Spleen (tissue), 7 donors: ENCODE data around the gene PLXNA2.

Experiments used
- CTCF ChIP-seq, 11 experiments: fragments of 200-600 bp in 7 of 11; fragments of 450-650 bp in 4 of 11; sonication (generic) in 4 of 11; IDR thresholded peaks in 8 of 11; conservative IDR thresholded peaks in 3 of 11; 1 replicate in 7 of 11; 2 replicates in 4 of 11; pipeline versions ENCODE4 v1.4.0 to v1.8.0; 2016 to 2021; ENCODE audit warnings: antibody characterized with exemption in 11 of 11, inconsistent platforms in 4 of 11, mild to moderate bottlenecking in 1 of 11
- POLR2A ChIP-seq, 3 donors: fragments of 450-650 bp; IDR thresholded peaks; one replicate each; pipeline ENCODE4 v1.5.1; 2017; ENCODE audit warnings: antibody characterized with exemption in 3 of 3, mild to moderate bottlenecking in 1 of 3
- donor health status: DM: no; HTN: no; CAD: no; lungs with moderate emphysema.
- donor health status: DM: no; HTN: no; CAD: no.
- donor health status: DM: no; HTN: no; CAD: no.

- no peak for TF ChIP-seq CTCF (IDR thresholded peaks at IDR 0.05 in 8 of 11, conservative IDR thresholded peaks at IDR 0.05 in 3 of 11)
- TF ChIP-seq POLR2A (IDR thresholded peaks at IDR 0.05): no peak
Measured at GRCh38 chr1:208134491-208134890, 109.7 kb downstream of the PLXNA2 start.
